H1 (cell line): Measurements from ENCODE around the gene PTPN12. TPM values are rescaled to one million over a fixed set of nuclear protein-coding genes. Genes with fewer than 3 reads are reported as not detected.

Experiments
- CTCF ChIA-PET: fragments of 300-600 bp; sonication (Branson Sonifier 250); formaldehyde crosslinking; loops from one replicate; lab custom pipeline; 2021; ENCODE audit not compliant: partially characterized antibody; lab: Charles Lee
- POLR2A ChIA-PET: fragments of 300-600 bp; sonication (Branson Sonifier 250); formaldehyde crosslinking; loops from one replicate; lab custom pipeline; 2021; ENCODE audit warnings: inconsistent platforms; ENCODE audit not compliant: partially characterized antibody; lab: Charles Lee
- DNase-seq, 2 experiments: peaks; one replicate each; pipeline versions ENCODE4 v3.0.0 to v3.0.0-alpha.2; 2010 to 2022; ENCODE audit warnings: low spot score in 2 of 2, low read depth in 1 of 2, mixed read lengths in 1 of 2
- FAIRE-seq: peaks from 2 replicates; lab custom pipeline; 2011; peaks lifted over from hg19 to GRCh38; lab: Jason Lieb, UNC
- H2AFZ ChIP-seq: 2 replicates; pipeline ENCODE4 v1.8.1; 2012; ENCODE audit warnings: low read length, inconsistent platforms
- H2AK5ac ChIP-seq: 2 replicates; pipeline ENCODE4 v1.6.1; 2013; ENCODE audit warnings: low read depth, low read length
- H2BK120ac ChIP-seq: replicated peaks from 2 replicates; pipeline ENCODE3; 2013; ENCODE audit warnings: low read depth, low read length, inconsistent platforms
- H2BK12ac ChIP-seq: 2 replicates; pipeline ENCODE4 v1.6.1; 2013; ENCODE audit warnings: low read depth, low read length
- H2BK15ac ChIP-seq: 2 replicates; pipeline ENCODE4 v1.6.1; 2013; ENCODE audit warnings: low read length
- H2BK20ac ChIP-seq: 2 replicates; pipeline ENCODE4 v1.6.1; 2013; ENCODE audit warnings: low read length
- H2BK5ac ChIP-seq: 2 replicates; pipeline ENCODE4 v1.6.1; 2013; ENCODE audit warnings: low read depth, low read length
- H3K14ac ChIP-seq: 2 replicates; pipeline ENCODE4 v1.6.1; 2013; ENCODE audit warnings: inconsistent platforms; ENCODE audit not compliant: insufficient read length
- H3K18ac ChIP-seq: 2 replicates; pipeline ENCODE4 v1.6.1; 2013; ENCODE audit warnings: low read length; ENCODE audit errors: extremely low read depth
- H3K23ac ChIP-seq: 2 replicates; pipeline ENCODE4 v1.6.1; 2013; ENCODE audit warnings: inconsistent platforms; ENCODE audit not compliant: insufficient read length
- H3K23me2 ChIP-seq: 2 replicates; pipeline ENCODE4 v1.6.1; 2013; ENCODE audit warnings: low read depth, low read length
- H3K27ac ChIP-seq: 2 replicates; pipeline ENCODE4 v1.6.1; 2011; ENCODE audit warnings: low read depth, low read length, inconsistent platforms
- H3K27me3 ChIP-seq, 4 experiments: replicated peaks in 1 of 4; 1 replicate in 1 of 4; 2 replicates in 3 of 4; pipeline versions ENCODE4 v1.6.1 to v1.8.1; 2011 to 2013; ENCODE audit warnings: low read length in 3 of 4, mild to moderate bottlenecking in 3 of 4, inconsistent platforms in 2 of 4, mixed read lengths in 2 of 4, moderate library complexity in 1 of 4; ENCODE audit not compliant: control insufficient read depth in 3 of 4, insufficient read depth in 3 of 4; ENCODE audit errors: extremely low read depth in 1 of 4
- H3K36me3 ChIP-seq, 4 experiments: 2 replicates each; pipeline versions ENCODE4 v1.6.1 to v1.8.1; 2011 to 2013; ENCODE audit warnings: mild to moderate bottlenecking in 4 of 4, low read length in 3 of 4, moderate library complexity in 2 of 4, control low read depth in 1 of 4, inconsistent platforms in 1 of 4; ENCODE audit not compliant: insufficient read depth in 4 of 4, control insufficient read depth in 2 of 4
- H3K4ac ChIP-seq: replicated peaks from 2 replicates; pipeline ENCODE3; 2013; ENCODE audit warnings: low read length, low read depth, mixed read lengths, inconsistent platforms; ENCODE audit not compliant: insufficient read length
- H3K4me1 ChIP-seq, 4 experiments: replicated peaks in 1 of 4; 1 replicate in 1 of 4; 2 replicates in 3 of 4; pipeline versions ENCODE4 v1.6.1 to v1.8.1; 2011 to 2013; ENCODE audit warnings: low read length in 3 of 4, inconsistent platforms in 2 of 4, mixed read lengths in 1 of 4; ENCODE audit not compliant: insufficient read depth in 4 of 4, control insufficient read depth in 3 of 4
- H3K4me2 ChIP-seq, 2 experiments: 2 replicates each; pipeline versions ENCODE4 v1.6.1 to v1.8.1; 2011 to 2013; ENCODE audit warnings: low read depth in 2 of 2, low read length in 2 of 2, control low read depth in 1 of 2, inconsistent platforms in 1 of 2, mild to moderate bottlenecking in 1 of 2; ENCODE audit not compliant: insufficient read depth in 1 of 2
- H3K4me3 ChIP-seq, 4 experiments: fragments of 200-600, 300-600 bp in 1 of 4; sonication (generic), shearing (Covaris generic), sonication (Bioruptor Twin) in 1 of 4; 2 replicates each; pipeline versions ENCODE4 v1.5.1 to v1.8.1; 2011 to 2016; ENCODE audit warnings: low read length in 4 of 4, low read depth in 3 of 4, control low read depth in 2 of 4, inconsistent platforms in 2 of 4, mild to moderate bottlenecking in 2 of 4, mixed read lengths in 1 of 4, moderate library complexity in 1 of 4; ENCODE audit not compliant: insufficient read depth in 2 of 4; ENCODE audit errors: extremely low read depth in 1 of 4
- H3K56ac ChIP-seq: replicated peaks from 2 replicates; pipeline ENCODE3; 2013; ENCODE audit warnings: low read depth, mild to moderate bottlenecking, mixed read lengths, low read length, inconsistent platforms; ENCODE audit not compliant: insufficient read length
- H3K79me1 ChIP-seq: 2 replicates; pipeline ENCODE4 v1.6.1; 2013; ENCODE audit warnings: low read depth, low read length, control low read depth
- H3K79me2 ChIP-seq, 2 experiments: 2 replicates each; pipeline versions ENCODE4 v1.6.1 to v1.8.1; 2012 to 2013; ENCODE audit warnings: low read length in 2 of 2, mild to moderate bottlenecking in 2 of 2, inconsistent platforms in 1 of 2; ENCODE audit not compliant: insufficient read depth in 2 of 2, control insufficient read depth in 1 of 2
- H3K9ac ChIP-seq, 4 experiments: replicated peaks in 1 of 4; 1 replicate in 1 of 4; 2 replicates in 3 of 4; pipeline versions ENCODE4 v1.6.1 to v1.8.1; 2011 to 2013; ENCODE audit warnings: low read depth in 3 of 4, low read length in 3 of 4, control low read depth in 2 of 4, mild to moderate bottlenecking in 2 of 4, moderate library complexity in 2 of 4, inconsistent platforms in 1 of 4; ENCODE audit errors: extremely low read depth in 1 of 4
- H3K9me3 ChIP-seq, 2 experiments: 2 replicates each; pipeline versions ENCODE4 v1.6.1 to v1.8.1; 2012 to 2013; ENCODE audit warnings: mild to moderate bottlenecking in 2 of 2, moderate library complexity in 2 of 2, control low read depth in 1 of 2, inconsistent platforms in 1 of 2, low read depth in 1 of 2, low read length in 1 of 2, mixed read lengths in 1 of 2; ENCODE audit not compliant: insufficient read depth in 2 of 2
- H4K20me1 ChIP-seq, 2 experiments: replicated peaks in 1 of 2; 2 replicates each; pipeline versions ENCODE3 to v1.8.1; 2011 to 2013; ENCODE audit warnings: inconsistent platforms in 2 of 2, low read length in 2 of 2, mild to moderate bottlenecking in 1 of 2; ENCODE audit not compliant: insufficient read depth in 2 of 2, control insufficient read depth in 1 of 2
- H4K5ac ChIP-seq: 2 replicates; pipeline ENCODE4 v1.6.1; 2013; ENCODE audit warnings: low read length, low read depth, mixed read lengths, inconsistent platforms; ENCODE audit not compliant: insufficient read length
- H4K8ac ChIP-seq: 2 replicates; pipeline ENCODE4 v1.8.0; 2013; ENCODE audit warnings: mild to moderate bottlenecking, moderate library complexity, low read length, inconsistent platforms; ENCODE audit not compliant: insufficient read depth; ENCODE audit errors: extremely low read depth
- H4K91ac ChIP-seq: replicated peaks from 2 replicates; pipeline ENCODE3; 2013; ENCODE audit warnings: low read length, mixed read lengths, inconsistent platforms; ENCODE audit not compliant: insufficient read length
- CEBPB ChIP-seq: IDR thresholded peaks from 2 replicates; pipeline ENCODE4 v1.6.1; 2012; ENCODE audit warnings: low read depth, low read length
- GTF2F1 ChIP-seq: IDR thresholded peaks from 2 replicates; pipeline ENCODE4 v1.6.1; 2012; ENCODE audit warnings: low read depth, low read length, improper control_type of control experiment, borderline replicate concordance
- JUND ChIP-seq: IDR thresholded peaks from 2 replicates; pipeline ENCODE4 v1.6.1; 2011; ENCODE audit warnings: mild to moderate bottlenecking, improper control_type of control experiment, low read length
- NANOG ChIP-seq: IDR thresholded peaks from 2 replicates; pipeline ENCODE4 v1.6.1; 2011; ENCODE audit warnings: low read length, low read depth, mild to moderate bottlenecking, inconsistent platforms; ENCODE audit not compliant: insufficient read depth, poor library complexity, severe bottlenecking
- TAF7 ChIP-seq: optimal IDR thresholded peaks from 2 replicates; pipeline ENCODE3; 2011; ENCODE audit warnings: low read depth, mild to moderate bottlenecking, inconsistent platforms, low read length, moderate library complexity, borderline replicate concordance
- WGBS, 2 experiments: shearing (Covaris generic) in 1 of 2; methylation state at CpG; one replicate each; pipeline versions ENCODE4 v1.1.6 to v1.1.7; 2013 to 2015; ENCODE audit warnings: low lambda C conversion rate in 2 of 2, mixed read lengths in 2 of 2, inconsistent platforms in 1 of 2, low coverage in 1 of 2, missing lambda C conversion rate in 1 of 2; ENCODE audit not compliant: insufficient replicate concordance in 2 of 2, insufficient coverage in 1 of 2, insufficient read length in 1 of 2; ENCODE audit errors: extremely low coverage in 1 of 2, missing lambda C conversion rate in 1 of 2; 5-methylcytosine and 5-hydroxymethylcytosine counted together
- polyA plus RNA-seq, 7 experiments: library from polyadenylated mRNA; depleted of rRNA in 3 of 7; stranded (reverse) in 5 of 7; unstranded in 2 of 7; fragments of >200 nt in 5 of 7; fragments of 200-250 nt in 2 of 7; gene quantifications; 1 replicate in 5 of 7; 2 replicates in 1 of 7; 4 replicates in 1 of 7; pipeline versions ENCODE4 v1.2.1 to v1.2.3, GENCODE V29; 2011 to 2013; ENCODE audit warnings: missing spikeins in 2 of 7, mixed read lengths in 2 of 7
- total RNA-seq: library from RNA; stranded (reverse); fragmentation: NEBNext Ultra II Directional; extraction: Animal tissue kit (Norgen Biotek cat#: 25700); gene quantifications from 2 replicates; pipeline ENCODE4 v1.2.1, GENCODE V29; 2021

Gene PTPN12
- total and polyA plus RNA-seq, 2 of the 8 experiments (the other 6 are each of a cell fraction or from before 2014, with no cell fraction given): 39.7 to 132 TPM

- CTCF ChIA-PET: no interaction called here
- H2BK5ac ChIP-seq: no peak overlapping the region
- no peak overlapping the region for H3K4me2 ChIP-seq
- H3K27me3 ChIP-seq: no peaks in the 10 kb centered on the region
- no peak overlapping the region for H3K23ac ChIP-seq
- no peak overlapping the region for H3K18ac ChIP-seq
- H3K79me1 ChIP-seq: no peaks in the 10 kb centered on the region
- no peak overlapping the region for H3K56ac ChIP-seq
- H2AK5ac ChIP-seq: no peak overlapping the region
- peaks cover 0 to 1% of the 10 kb centered on the region in 2 experiments for H4K20me1 ChIP-seq
- H3K9ac ChIP-seq: no peak overlapping the region
- H3K4me1 ChIP-seq: no peaks in the 10 kb centered on the region
- H3K27ac ChIP-seq: no peak overlapping the region
- H2BK120ac ChIP-seq: no peak overlapping the region
- 85% methylated on average over 2 of the region's 2 CpGs; no CpG with 5 or more reads in 1 of the 2 experiments for WGBS, 2 experiments
- H3K9me3 ChIP-seq: no peaks in the 10 kb centered on the region
- H3K36me3 ChIP-seq: no peaks in the 10 kb centered on the region
- POLR2A ChIA-PET: no interaction called here
- no peaks in the 10 kb centered on the region for H3K23me2 ChIP-seq
- H2BK12ac ChIP-seq: no peak overlapping the region
- no peak overlapping the region for H2AFZ ChIP-seq
- no peak overlapping the region for H3K14ac ChIP-seq
- H4K8ac ChIP-seq: no peak overlapping the region
- H2BK15ac ChIP-seq: no peak overlapping the region
- no peak for FAIRE-seq
- H3K4ac ChIP-seq: no peak overlapping the region
- no peak overlapping the region for H4K5ac ChIP-seq
- no peak for DNase-seq
- no peaks in the 10 kb centered on the region for H3K79me2 ChIP-seq
- no peak overlapping the region for H2BK20ac ChIP-seq
- no peak overlapping the region for H3K4me3 ChIP-seq
- no peak overlapping the region for H4K91ac ChIP-seq
- TF ChIP-seq NANOG: no peak
- TF ChIP-seq TAF7: no peak
- TF ChIP-seq GTF2F1: no peak
- TF ChIP-seq CEBPB: no peak
- no peak for TF ChIP-seq JUND
Observed at GRCh38 chr7:77525231-77525630, 11.9 kb upstream of the PTPN12 start.
